C4-2B (cell line): ENCODE results near the gene CIB4.

Source experiments
- H3K27ac ChIP-seq: fragments of 450-650 bp; 2 replicates; pipeline ENCODE4 v1.5.1; 2017
- CTCF ChIP-seq: fragments of 450-650 bp; conservative IDR thresholded peaks from 2 replicates; pipeline ENCODE4 v1.5.1; 2017; ENCODE audit warnings: mild to moderate bottlenecking
- ZFX ChIP-seq: fragments of 450-650 bp; IDR thresholded peaks from 2 replicates; pipeline ENCODE4 v1.6.1; 2017

Gene CIB4

DNA sequence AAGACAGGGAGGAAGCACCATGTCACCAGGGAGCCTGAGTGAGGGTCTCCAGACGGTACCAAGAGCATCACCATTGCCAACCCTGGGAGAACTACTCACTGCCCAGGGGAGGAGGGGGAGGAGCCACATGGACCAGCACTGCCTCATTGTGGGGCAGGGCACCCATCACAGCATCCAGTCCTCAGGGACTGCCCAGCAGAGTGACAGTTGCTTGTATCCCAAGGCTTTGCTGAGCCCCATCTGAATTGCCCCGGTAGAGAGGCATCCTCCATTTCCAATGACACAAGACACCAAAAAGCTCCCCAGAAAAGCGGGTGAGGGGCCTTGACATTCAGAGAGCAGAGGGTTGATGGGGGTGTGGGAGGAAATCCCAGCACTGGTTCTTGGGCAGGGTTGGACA lies 6.8 kb upstream of the CIB4 start:
- TF ChIP-seq CTCF: no peak
- H3K27ac ChIP-seq: no peak overlapping the region

DNA sequence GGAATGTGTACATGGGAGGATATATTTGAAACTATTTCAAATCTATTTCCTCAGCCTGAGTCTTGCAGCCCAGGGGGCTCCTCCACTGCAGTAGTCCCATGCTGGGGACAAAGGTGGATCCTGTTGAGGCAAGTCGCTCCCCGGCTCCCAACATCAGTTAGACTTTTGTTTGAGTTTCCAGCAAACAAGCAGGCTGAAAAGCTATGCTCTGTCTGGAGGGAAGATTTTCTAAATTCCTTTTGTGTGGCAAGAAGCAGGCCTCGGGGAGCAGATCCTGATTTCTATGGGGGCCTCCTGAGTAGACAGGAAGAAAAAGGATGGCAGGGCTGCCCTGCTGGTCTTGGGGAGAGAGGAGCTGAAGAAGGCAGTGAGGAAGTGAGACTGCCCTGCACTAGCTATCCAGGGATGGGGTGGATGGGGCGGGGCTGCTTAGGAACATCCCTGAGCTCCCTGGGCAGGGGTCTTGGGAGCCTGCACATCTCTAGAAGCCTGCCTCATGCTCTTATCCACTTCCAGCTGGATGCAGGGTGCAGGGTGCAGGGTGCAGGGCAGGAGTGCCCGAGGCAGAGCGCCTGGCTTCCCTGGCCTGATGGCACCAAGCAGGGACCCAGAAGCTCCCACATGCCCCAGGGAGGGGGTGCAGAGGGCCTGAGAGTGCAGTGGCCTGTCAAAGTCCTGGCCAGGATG lies 6.0 kb upstream of the CIB4 start:
- TF ChIP-seq ZFX (no peak), CTCF (no peak)
- no peak overlapping the region for H3K27ac ChIP-seq

- TF ChIP-seq CTCF (no peak), ZFX (no peak)
- no peak overlapping the region for H3K27ac ChIP-seq
These were observed 4.6 kb upstream of the CIB4 start for GRCh38 chr2:26645762-26646161.

GRCh38 chr2:26644188-26644835 lies 3.1 kb upstream of the CIB4 start:
- no peak overlapping the region for H3K27ac ChIP-seq
- TF ChIP-seq ZFX (no peak), CTCF (no peak)

DNA sequence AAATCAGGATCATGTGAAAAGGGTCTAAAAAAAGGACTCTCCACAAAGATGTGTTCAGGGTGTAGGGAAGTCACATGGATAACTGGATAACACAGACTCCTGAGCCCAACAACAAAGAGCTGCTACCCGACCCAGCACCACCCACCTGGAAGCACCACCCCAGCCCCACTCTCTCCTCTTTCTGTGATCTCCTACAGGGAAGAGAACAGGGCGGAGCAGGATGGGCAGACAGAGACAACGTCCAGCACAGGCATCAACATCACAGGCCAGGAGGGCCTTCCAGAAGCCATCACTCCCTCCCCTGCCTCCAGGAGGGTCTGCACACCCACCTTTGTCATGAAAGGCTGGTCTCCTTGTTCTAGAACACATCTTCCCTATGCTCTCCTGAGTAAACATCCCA lies 1.3 kb upstream of the CIB4 start:
- TF ChIP-seq CTCF (no peak), ZFX (no peak)
- H3K27ac ChIP-seq: no peak overlapping the region

GRCh38 chr2:26640331-26640745 lies 828 bp downstream of the CIB4 start:
- H3K27ac ChIP-seq: no peak overlapping the region
- TF ChIP-seq CTCF: no peak
- TF ChIP-seq ZFX: no peak

DNA sequence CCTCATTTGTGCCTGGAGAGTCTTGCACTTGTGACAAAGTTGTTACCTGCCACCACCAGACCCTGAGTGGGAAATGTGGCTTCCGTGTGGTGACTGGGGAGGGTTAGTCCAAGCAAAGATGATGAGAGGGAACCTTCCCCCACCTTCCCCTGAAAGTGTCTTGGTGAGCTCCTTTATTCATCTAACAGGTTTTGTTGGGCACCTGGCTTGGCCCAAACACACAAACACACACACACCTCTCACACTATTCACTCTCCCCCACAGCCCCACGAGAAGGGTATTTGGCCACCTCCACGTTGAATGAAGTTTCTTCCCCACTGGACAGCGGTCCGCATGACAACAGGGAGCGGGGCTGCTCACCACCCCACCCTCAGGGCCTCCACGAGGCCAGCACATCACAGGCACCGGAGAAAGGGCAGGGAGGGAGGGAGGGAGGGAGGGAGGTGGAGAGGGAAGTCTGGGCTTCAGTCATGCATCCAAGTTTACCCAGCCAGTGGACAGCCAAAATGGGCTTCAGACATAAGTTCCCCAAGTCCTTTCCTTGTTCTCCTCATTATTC lies 1.4 kb downstream of the CIB4 start:
- TF ChIP-seq CTCF: no peak
- TF ChIP-seq ZFX: no peak

More for the DNA sequence above, 1.4 kb downstream of the CIB4 start:
- no peak overlapping the region for H3K27ac ChIP-seq
